GM19438 (cell line): ENCODE data around the gene MARCO.
"Not testable (repeated sequence)": the region's sequence is repeated elsewhere in the genome, so short reads cannot be mapped to it uniquely, and the experiment has no call there.

Experiments used
- ATAC-seq: cut with Tn5 transposase; IDR thresholded peaks from one replicate; pipeline ENCODE4 v1.9.1; 2021; ENCODE audit warnings: low read depth; ENCODE audit not compliant: unreplicated experiment

Gene MARCO

GRCh38 chr2:118925981-118926380, 16.0 kb upstream of the MARCO start:
- no peak for ATAC-seq

- no peak for ATAC-seq
Observed at GRCh38 chr2:118929059-118929458, 12.9 kb upstream of the MARCO start.

- no peak for ATAC-seq
Observed at GRCh38 chr2:118932949-118933348, 9.0 kb upstream of the MARCO start.

GRCh38 chr2:118936306-118936705, 5.7 kb upstream of the MARCO start:
- ATAC-seq: no peak

GRCh38 chr2:118936936-118937335, 5.1 kb upstream of the MARCO start:
- ATAC-seq: no peak

- no peak for ATAC-seq
Observed at GRCh38 chr2:118937817-118938216, 4.2 kb upstream of the MARCO start.

- no peak for ATAC-seq
Observed at GRCh38 chr2:118939994-118940393, 2.0 kb upstream of the MARCO start.

GRCh38 chr2:118940486-118941120, 1.4 kb upstream of the MARCO start:
- ATAC-seq: no peak

- ATAC-seq: no peak
Observed at GRCh38 chr2:118943286-118943685, 1.3 kb downstream of the MARCO start.

GRCh38 chr2:118945881-118946280, 3.9 kb downstream of the MARCO start:
- no peak for ATAC-seq

- ATAC-seq: not testable (repeated sequence)
Observed at GRCh38 chr2:118948266-118948665, 6.3 kb downstream of the MARCO start.

- no peak for ATAC-seq
Observed at GRCh38 chr2:118954297-118955060, 12.5 kb downstream of the MARCO start.

GRCh38 chr2:118965737-118966136, 23.7 kb downstream of the MARCO start:
- no peak for ATAC-seq

GRCh38 chr2:118967124-118967880, 25.3 kb downstream of the MARCO start:
- no peak for ATAC-seq

- ATAC-seq: no peak
Observed at GRCh38 chr2:118968042-118968441, 26.0 kb downstream of the MARCO start.

GRCh38 chr2:118968961-118969733, 27.2 kb downstream of the MARCO start:
- ATAC-seq: no peak

- no peak for ATAC-seq
Observed at GRCh38 chr2:118969734-118970395, 27.9 kb downstream of the MARCO start.

- no peak for ATAC-seq
Observed at GRCh38 chr2:118970396-118971135, 28.6 kb downstream of the MARCO start.

GRCh38 chr2:118971245-118972122, 29.5 kb downstream of the MARCO start:
- no peak for ATAC-seq
